CD4-positive, alpha-beta T cell treated with Interleukin-15 for 4 hours (primary cell): ENCODE results near the gene DMAC1.
A peak's percentile ranks its signal among the peaks of the same experiment; 100 is the strongest.

ENCODE experiments used
- DNase-seq: peaks from one replicate; pipeline ENCODE4 v3.0.0-alpha.2; 2020; ENCODE audit warnings: low spot score

Gene DMAC1, protein sequence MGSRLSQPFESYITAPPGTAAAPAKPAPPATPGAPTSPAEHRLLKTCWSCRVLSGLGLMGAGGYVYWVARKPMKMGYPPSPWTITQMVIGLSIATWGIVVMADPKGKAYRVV

DNA sequence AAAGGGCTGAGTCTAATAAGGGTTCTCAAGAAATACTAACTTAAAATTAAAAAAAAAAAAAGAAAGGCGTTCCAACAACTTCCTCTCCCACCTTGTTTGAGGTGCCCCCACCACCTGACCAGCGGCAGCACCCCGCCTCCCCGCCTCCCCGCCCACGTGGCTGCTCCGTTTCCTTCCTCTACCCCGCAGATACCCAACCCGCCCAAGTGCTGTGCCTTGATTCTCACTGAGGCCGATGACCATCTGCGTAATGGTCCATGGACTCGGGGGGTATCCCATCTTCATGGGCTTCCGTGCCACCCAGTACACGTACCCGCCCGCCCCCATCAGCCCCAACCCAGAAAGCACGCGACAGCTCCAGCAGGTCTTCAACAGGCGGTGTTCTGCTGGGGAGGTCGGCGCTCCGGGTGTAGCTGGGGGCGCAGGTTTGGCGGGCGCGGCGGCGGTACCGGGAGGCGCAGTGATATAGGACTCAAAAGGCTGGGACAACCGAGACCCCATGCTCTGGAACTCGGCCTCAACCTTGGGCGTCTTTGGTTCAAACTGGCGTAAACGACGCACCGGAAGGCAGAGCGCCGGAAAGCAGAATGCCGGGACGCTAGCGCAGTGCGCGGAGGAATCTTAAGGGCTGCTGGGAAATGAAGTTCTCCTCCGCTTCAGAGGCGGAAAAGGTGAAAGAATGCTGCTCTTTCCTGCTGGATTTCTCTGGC lies at the start of gene DMAC1:
Gene DMAC1, minus strand, starts transcription at position 545 of the 710 bp plus-strand sequence. Its CDS starts 44 bp downstream, at position 501.
- peak; percentile 78 for DNase-seq

DNA sequence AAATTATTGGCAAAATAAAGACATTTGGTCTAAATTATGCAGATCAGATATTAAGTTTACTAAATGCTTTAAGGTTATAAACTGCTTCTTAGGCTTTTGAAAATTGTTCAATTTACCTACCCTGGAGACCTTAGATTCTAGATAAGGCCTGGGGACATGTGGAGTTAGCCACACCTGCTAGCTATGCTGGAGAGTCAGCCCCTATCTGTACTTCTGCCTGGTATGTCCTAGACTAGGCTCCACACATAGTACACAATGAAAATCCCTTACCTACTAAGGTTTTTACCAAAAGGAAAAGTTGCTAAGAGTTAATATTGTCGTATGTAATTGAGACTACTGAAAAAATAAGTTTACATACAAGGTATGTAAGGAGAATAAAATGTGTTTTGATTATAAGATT lies 49.8 kb upstream of the DMAC1 start:
- DNase-seq: no peak

DNA sequence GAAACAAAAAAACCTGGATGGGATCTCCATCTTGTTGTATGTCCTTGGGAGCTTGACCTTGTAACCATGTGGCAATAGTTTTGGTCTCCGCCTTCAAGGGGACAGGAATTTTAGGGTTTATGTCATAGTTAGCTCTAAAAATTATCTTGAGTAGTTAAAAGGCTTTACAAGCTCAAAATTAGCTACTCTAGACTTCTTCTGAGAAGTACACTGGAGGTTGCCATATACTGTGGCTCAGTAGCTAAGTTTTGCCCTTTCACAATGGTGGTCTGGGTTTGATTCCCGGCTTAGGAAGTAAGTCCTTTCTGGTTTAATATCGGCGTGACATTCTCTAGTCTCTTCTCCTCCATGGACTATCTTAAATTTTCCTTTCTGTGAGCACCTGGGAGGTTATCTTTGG lies 48.9 kb upstream of the DMAC1 start:
- DNase-seq: no peak

DNA sequence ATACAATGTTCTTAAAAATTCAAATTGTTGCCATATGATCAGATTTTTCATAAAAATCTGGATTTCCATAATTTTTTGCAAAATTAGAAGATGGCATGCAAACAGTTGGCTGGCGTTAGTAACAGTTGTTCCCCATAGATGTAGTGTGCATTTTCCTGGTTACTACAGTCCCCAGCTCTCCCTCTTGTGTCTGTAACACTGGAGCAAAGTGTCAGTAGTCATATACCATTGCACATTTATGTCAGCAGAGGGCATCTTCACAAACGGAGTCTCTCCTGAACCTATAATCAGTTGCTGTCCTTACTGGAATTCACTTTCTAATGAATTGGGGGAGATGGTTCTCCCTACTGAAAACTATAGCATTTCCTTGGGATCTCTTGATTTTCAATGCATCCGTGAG lies 44.7 kb upstream of the DMAC1 start:
- peak; percentile 22 for DNase-seq

DNA sequence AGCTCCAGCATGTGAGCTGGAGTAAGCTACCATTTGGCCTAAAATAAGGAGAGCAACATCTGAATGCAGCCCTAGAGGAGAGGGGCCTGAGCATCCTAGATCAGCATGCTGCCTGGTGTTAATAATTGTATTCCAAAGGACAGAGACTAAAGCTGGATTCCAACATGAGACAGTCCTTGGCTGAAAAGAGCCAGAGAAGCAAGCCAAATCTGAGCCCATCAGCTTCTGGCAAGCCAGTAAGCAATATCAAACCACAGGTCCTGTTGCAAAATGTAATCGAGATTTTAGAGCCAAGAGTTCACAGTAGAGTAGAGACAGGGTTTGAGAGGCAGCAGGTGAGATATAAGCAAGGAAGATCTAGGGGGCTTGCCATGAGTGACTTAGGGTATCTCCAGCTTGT lies 42.3 kb upstream of the DMAC1 start:
- DNase-seq: no peak

DNA sequence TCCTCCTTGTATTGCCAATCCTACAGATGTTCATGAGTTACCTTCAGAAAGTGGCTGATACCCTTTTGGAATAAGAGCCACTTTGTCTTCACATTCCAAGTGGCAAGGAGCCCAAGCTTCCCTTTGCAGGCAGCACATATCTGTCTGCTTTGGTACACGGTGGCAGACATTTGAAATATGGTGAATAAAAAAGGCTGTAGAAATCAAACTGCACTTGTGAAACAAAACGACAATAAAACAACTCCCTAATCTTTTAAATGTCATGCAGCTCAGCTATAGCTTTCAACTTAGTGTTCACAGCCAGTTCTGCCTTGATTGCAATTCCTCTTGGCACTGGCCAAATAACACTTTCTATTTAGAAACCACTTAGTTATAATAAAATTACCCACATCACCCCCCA lies 35.0 kb upstream of the DMAC1 start:
- no peak for DNase-seq

DNA sequence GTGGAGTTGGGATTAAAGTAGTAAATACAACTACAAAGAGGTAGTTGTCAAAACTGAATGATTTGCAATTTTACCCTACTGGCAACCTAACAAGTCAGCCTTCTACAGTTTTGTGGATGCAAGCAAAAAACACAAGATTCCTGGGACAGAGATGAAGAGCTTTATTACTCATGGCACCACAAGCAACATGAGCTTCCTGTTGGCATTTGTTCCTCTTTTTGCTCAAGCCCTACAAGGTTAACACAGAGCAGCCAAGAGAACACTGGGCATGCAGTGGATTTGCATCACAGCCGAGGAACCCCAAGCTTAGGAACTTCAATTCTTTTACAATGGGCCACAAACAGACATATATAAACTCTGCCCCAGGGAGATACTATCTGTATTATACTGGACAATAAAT lies 28.8 kb upstream of the DMAC1 start:
- DNase-seq: no peak

DNA sequence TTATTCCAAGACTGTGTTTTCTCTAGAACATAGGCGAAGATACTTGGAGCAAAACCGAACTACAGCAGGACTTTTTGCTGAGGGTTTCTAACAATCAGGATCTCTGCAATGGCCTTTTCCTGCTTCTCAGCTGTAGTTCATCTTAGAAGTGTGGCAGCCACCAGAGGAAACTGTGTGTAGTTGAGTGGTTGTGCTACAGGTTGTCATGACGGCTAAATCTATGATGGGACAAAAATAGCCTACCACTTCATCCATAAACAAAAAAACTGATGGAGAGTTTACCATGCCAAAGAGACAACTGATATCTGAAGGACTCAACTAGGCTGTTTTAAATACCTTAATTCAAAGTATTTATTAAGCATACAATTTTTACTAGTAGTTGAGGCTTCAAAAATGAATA lies 28.2 kb upstream of the DMAC1 start:
- DNase-seq: no peak

DNA sequence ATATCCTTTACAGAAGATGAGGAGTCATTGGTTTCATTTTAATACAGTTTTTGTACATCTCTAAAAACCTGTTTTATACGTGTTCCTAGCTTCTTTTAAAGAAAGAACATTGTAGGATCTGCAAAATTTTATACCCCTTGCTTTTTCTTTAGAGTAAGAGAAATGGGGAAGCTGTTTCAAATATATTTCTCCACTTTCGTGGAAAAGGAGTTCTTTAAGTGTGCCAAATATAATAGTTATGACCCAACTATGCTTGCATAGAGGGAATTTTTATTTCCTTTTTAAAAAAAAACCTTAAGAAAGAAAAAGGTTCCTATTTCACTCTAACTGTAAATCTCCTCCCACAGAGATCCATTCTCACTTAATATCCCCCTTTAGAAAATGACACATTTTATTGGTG lies 27.5 kb upstream of the DMAC1 start:
- no peak for DNase-seq

DNA sequence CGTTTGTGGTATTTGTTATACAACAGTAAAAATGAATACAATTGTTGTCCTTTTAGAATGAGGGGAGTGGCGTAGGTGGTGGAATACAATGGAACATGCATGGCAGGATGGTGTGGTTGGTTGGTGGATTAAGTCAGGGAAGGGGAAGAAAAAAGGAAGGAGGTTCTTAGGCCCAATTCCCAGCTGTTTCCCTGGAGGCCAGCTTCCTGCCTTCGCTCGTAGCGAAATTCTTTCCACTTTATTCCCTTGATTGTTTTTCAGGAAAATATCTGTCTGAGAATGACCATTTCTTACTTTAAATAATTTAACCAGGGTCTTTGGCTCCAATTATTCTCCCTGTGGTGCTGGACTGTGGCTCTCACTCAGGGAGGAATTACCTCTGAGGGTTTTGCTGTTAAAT lies 24.1 kb upstream of the DMAC1 start:
- DNase-seq: no peak

DNA sequence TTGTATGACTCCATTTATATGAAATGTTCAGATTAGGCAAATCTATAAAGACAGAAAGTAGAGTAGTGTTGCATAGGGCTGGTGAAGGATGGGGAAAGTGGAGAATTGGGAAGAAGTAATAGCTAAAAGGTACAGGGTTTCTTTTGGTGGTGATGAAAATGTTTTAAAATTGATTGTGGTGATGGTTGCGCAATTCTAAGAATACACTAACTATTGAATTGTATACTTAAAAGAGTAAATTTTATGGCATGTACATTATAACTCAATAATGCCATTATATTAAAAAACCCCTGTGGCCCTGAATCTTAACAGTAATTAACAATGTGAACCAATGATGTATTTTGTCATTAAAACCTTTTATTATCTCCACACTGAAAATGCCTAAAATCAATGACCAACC lies 20.4 kb upstream of the DMAC1 start:
- no peak for DNase-seq

DNA sequence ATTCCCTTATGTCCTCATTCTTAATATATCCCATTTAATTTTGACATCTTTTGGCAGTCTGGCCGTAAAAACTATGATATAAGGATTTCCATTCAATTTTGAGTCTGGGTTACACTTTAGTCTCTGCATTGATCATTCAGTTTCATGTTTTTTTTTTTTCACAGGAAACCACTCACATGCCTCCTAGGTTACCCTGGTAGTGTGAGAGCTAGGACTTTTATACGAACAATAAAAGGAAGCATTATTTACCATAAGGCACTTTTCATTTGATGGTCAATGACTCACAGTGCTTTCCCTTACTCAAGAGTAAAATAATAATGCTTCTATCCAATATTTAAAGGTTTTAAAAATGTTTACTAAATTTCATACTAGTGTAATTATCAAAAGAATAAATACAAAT lies 16.4 kb upstream of the DMAC1 start:
- no peak for DNase-seq

DNA sequence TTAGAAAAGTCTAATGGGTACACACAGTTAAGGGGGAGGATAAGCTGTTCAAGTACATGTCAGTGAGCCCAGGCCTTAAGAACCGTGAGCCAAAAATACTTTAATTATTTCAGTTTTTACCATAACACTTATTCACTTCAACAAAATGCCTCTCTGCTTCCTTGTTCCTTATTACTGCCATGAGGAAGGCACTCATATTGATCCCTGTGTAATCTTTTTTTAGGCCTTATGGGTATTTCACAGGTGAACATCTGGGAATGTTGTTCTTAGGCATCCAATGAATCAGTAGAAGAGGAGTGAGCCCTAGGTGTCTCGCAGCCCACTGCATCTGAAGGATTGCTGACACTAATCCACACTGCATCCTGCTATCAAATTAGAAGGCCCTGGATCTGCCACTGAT lies 13.5 kb upstream of the DMAC1 start:
- no peak for DNase-seq

DNA sequence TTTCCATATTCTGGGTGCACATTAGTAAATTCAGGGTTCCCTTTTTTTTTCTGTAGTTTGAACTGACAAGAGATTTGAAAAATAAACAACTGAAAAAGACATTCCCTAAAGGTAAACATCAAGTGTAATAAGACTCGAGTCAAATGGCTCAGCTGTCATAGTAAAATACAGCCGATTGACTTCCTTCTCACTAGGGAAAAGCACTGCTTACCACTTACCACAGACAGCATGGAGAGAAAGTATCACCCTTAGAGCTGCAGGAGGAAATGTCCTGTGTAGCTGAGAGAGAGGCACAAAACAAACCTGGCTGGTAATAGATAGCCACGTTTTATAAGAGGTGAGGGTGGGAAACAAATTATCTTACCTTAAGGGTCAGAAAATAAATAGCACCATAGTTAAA lies 12.1 kb upstream of the DMAC1 start:
- DNase-seq: no peak

DNA sequence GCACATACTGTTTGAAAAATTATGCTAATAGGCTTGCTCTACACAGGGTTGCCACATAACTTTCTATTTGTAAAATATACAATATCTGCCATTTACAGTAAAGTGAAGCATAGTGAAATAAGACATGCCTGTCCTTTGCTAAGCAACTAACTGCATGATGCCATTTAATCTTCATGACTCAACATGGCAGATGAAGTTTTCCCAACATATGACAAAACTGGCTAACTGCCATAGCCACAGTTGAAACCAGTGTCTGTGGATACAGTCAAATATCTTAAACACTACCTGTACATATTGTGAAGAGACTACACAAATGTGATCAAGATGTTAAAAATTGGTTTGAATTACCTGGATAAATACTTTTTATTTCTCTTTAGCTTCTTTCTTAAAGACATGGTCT lies 3.1 kb upstream of the DMAC1 start:
- no peak for DNase-seq

DNA sequence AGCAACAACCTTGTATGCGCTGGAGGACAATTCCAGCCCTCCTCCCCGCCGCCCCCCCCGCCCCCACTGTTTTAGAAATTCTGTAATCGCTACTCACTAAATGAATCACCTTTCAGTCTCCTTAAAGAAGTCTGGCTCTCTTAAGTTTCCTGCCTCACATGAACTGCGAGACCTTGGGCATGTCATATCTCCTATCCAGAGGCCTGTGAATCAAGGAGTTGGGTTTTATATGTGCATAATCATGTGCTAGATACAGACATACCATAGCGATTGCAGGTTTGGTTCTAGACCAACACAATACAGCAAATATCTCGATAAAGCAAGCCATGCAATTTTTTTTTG lies 337 bp upstream of the DMAC1 start:
- DNase-seq: peak; percentile 12

DNA sequence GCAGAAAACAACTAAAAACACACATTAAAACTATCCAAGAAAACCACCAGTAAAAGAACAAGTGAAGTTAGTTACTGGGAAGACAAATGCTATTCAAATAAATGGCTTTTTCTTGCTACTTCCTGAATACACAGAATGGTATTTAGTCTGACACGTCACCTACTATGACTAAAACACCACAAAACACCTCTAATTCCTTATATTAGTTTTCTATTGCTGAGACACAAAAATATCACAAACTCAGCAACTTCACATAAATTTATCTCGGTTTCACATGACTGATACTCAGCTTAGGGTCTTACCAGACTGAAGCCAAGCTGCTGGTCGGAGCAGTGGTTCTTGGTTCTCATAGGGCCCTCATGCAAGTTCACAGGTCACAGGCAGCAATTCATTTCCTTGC lies 5.4 kb downstream of the DMAC1 start:
- DNase-seq: no peak

DNA sequence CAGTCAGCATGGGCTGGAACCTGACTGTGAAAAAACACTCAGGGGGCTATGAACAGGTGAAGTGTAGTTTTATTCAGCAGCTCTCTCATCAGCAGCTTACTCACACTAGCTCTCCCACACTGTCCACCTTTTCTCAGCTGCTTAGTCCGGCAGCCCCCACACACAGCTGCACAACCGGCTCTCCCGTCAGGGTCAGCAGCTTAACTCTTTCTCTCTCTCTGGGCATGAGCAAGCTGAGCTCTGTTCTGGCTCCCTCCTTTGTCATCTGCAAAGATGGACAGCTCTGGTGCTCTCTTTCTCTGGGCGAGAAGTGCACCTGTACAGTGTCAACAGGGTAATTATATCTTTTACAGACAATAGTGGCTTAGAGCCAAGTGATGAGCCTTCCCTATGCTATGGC lies 8.2 kb downstream of the DMAC1 start:
- no peak for DNase-seq

DNA sequence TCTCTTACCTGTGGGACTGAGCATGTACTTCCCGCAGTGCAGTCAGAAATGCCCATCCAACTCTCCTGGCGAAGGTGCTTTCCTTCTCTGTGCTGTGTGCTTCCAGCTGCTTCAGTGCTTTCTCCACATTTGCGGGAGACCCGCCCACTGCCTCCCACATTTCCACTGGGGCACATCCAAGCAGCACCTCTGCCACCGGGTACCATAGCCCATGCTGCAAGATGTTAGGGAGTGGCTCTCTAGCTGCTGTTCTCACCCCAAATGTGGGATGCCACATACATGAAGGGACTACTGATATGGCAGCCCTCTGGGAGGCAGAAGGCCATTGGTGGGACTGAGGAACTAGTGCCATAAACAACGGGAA lies 8.8 kb downstream of the DMAC1 start:
- no peak for DNase-seq

DNA sequence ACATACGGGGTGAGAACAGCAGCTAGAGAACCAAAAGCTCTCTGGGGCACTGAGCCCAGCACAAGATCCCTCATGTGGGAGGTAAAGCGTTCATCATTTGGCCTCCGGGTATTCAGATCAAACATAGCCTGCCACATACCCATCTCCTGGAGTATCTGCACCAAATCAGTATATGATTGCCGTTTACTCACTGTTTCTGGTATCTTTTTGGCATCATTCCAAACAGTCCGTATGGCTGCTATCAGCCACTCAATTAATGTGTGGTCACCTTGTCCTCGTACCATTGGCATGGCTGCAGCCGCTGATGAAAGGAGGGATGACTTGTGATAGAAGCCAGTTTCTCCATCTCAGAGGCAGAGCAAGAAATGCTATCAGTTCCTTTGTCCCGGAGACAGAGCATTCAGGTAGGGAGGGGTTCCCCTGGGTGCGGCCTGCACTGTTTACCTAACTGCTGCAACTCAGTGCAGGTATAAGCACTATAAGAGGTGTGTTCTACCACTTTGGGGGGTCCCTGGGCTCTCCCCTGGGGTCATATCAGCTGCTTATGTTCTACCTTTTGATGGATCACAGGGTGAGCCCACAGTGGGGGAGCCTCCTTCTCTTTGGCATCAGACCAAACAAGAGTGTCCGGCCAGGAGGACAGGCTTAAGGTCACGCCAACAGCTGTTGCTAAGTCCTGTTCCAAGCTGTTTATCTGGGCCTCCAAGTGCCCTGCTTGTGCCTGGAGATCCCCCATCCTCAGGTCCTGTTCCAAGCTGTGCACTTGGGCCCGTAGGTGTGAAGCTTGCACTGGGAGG lies 9.4 kb downstream of the DMAC1 start:
- no peak for DNase-seq

DNA sequence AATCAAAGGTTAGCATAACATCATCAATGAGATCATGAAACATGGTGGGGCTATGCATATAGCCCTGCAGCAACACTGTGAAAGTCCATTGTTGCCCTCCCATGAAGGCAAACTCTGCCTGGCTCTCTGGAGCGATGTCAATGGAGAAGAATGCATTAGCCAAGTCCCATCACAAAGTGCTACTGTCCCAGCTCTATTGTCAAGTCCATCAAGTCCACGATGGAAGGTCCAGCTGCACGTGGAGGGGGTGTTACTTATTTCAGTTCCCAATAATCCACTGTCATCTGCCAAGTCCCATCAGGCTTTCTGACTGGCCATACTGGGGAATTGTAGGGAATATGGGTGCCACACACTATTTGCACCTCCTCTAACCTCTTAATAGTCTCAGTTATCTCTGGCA lies 10.8 kb downstream of the DMAC1 start:
- no peak for DNase-seq

DNA sequence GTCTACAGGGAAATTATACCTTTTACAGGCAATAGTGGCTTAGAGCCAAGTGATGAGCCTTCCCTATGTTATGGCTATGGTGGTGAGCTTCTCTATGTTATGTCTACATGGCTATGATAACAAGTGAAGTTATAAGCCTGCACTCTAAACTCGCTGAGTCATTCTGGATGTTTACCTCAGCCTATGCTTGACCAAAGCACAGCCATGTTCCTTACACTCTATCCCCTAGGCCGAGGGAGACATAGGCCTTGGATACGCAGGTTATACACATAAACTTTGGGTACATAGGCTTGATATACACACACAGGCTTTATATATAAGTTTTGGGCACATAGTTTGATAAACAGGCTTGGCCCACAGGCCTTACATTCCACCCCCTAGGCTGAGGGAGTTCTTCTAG lies 13.8 kb downstream of the DMAC1 start:
- no peak for DNase-seq

DNA sequence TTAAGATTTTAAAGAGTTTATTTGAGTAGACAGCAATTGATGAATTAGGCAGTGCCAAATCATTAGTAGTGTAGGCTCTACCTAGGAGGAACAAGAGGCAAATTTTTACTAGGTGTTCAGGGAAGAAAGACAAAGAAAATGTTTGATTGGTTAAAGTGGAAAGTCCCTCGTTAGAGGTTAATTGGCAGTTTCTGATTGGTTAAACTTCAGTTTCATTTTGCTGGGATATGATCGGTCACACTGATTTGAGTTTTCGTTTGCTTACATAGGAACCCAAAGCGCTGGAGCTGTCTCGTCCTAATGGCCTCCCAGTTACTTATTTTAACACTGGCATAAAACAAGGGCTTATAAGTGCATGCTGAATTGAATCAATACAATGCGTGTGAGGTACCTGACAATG lies 15.1 kb downstream of the DMAC1 start:
- DNase-seq: no peak

DNA sequence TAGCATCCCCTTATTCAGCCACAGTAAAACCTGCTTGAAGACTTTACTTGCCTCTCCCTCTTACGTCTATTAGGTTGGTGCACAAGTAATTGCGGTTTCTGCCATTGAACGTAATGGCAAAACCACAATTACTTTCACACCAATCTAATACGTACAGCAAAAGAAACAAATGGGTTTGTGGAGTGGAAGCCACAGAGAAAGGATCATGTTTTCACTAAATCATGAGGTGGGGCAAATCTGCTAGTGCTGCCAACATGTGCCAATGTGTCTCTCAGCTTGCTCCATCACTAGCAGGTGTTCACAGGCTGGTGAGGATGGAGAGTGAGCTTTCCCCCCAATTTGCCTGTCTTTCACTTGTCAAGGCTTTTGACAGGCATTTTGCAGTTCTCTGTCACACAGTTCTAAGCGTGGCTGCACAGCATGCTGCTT lies 15.9 kb downstream of the DMAC1 start:
- no peak for DNase-seq
